Mesenchymal stem cell (in vitro differentiated cells and primary cell): ENCODE data around the gene SLF1.
A peak's percentile ranks its signal among the peaks of the same experiment; 100 is the strongest.

Source experiments
- DNase-seq: peaks from one replicate; pipeline ENCODE4 v3.0.0-alpha.2; 2013
- H2AFZ ChIP-seq: one replicate; pipeline ENCODE4 v1.6.1; 2013; ENCODE audit warnings: low read depth, mild to moderate bottlenecking, control low read depth, inconsistent platforms, low read length, moderate library complexity
- H2AK5ac ChIP-seq: 2 replicates; pipeline ENCODE4 v1.6.1; 2013; ENCODE audit warnings: low read length, moderate library complexity, mild to moderate bottlenecking, inconsistent platforms; ENCODE audit not compliant: severe bottlenecking
- H2BK120ac ChIP-seq: one replicate; pipeline ENCODE4 v1.6.1; 2013; ENCODE audit warnings: low read depth, mild to moderate bottlenecking, inconsistent platforms, low read length, moderate library complexity
- H2BK12ac ChIP-seq, 2 experiments: one replicate each; pipeline ENCODE4 v1.6.1; 2013; ENCODE audit warnings: inconsistent platforms in 2 of 2, low read length in 2 of 2, mild to moderate bottlenecking in 2 of 2, moderate library complexity in 2 of 2, control low read depth in 1 of 2
- H2BK15ac ChIP-seq: one replicate; pipeline ENCODE4 v1.6.1; 2013; ENCODE audit warnings: mild to moderate bottlenecking, low read depth, inconsistent platforms; ENCODE audit not compliant: poor library complexity, severe bottlenecking
- H2BK5ac ChIP-seq: 2 replicates; pipeline ENCODE4 v1.6.1; 2013; ENCODE audit warnings: low read depth, mild to moderate bottlenecking, low read length, control low read depth, inconsistent platforms; ENCODE audit not compliant: poor library complexity, severe bottlenecking
- H3K14ac ChIP-seq, 2 experiments: one replicate each; pipeline ENCODE4 v1.6.1; 2013; ENCODE audit warnings: inconsistent platforms in 2 of 2, low read length in 2 of 2, control low read depth in 1 of 2, mild to moderate bottlenecking in 1 of 2, moderate library complexity in 1 of 2
- H3K18ac ChIP-seq, 2 experiments: one replicate each; pipeline ENCODE4 v1.6.1; 2013; ENCODE audit warnings: inconsistent platforms in 2 of 2, low read length in 2 of 2, control low read depth in 1 of 2, low read depth in 1 of 2, mild to moderate bottlenecking in 1 of 2
- H3K23ac ChIP-seq, 2 experiments: one replicate each; pipeline ENCODE4 v1.6.1; 2013; ENCODE audit warnings: inconsistent platforms in 2 of 2, low read length in 2 of 2, mild to moderate bottlenecking in 2 of 2, moderate library complexity in 2 of 2, control low read depth in 1 of 2
- H3K27ac ChIP-seq: 2 replicates; pipeline ENCODE4 v1.5.1; 2013; ENCODE audit warnings: mild to moderate bottlenecking, moderate library complexity, low read length, control low read depth, inconsistent platforms; ENCODE audit not compliant: poor library complexity, severe bottlenecking
- H3K27me3 ChIP-seq, 2 experiments: 2 replicates each; pipeline versions ENCODE4 v1.6.1 to v1.7.0; 2013; ENCODE audit warnings: low read length in 2 of 2, mild to moderate bottlenecking in 2 of 2, moderate library complexity in 2 of 2, control low read depth in 1 of 2, inconsistent platforms in 1 of 2; ENCODE audit not compliant: control insufficient read depth in 1 of 2, insufficient read depth in 1 of 2
- H3K36me3 ChIP-seq, 2 experiments: 2 replicates each; pipeline versions ENCODE4 v1.6.1 to v1.7.0; 2013; ENCODE audit warnings: low read length in 2 of 2, control low read depth in 1 of 2, inconsistent platforms in 1 of 2, low read depth in 1 of 2, mild to moderate bottlenecking in 1 of 2; ENCODE audit not compliant: insufficient read depth in 2 of 2, control insufficient read depth in 1 of 2
- H3K4ac ChIP-seq, 2 experiments: one replicate each; pipeline ENCODE4 v1.6.1; 2013; ENCODE audit warnings: inconsistent platforms in 2 of 2, low read length in 2 of 2, mild to moderate bottlenecking in 2 of 2, moderate library complexity in 2 of 2, control low read depth in 1 of 2, low read depth in 1 of 2
- H3K4me1 ChIP-seq: 2 replicates; pipeline ENCODE4 v1.6.1; 2013; ENCODE audit warnings: low read depth, low read length, control low read depth; ENCODE audit not compliant: control insufficient read depth, insufficient read depth
- H3K4me2 ChIP-seq: 2 replicates; pipeline ENCODE4 v1.6.1; 2013; ENCODE audit warnings: low read length, mild to moderate bottlenecking, inconsistent platforms; ENCODE audit not compliant: poor library complexity, severe bottlenecking
- H3K4me3 ChIP-seq, 2 experiments: 2 replicates each; pipeline versions ENCODE4 v1.5.1 to v1.7.0; 2013; ENCODE audit warnings: low read length in 2 of 2, mild to moderate bottlenecking in 2 of 2, control low read depth in 1 of 2, low read depth in 1 of 2; ENCODE audit not compliant: insufficient read depth in 1 of 2
- H3K79me1 ChIP-seq: replicated peaks from 2 replicates; pipeline ENCODE4 v1.6.1; 2013; ENCODE audit warnings: mild to moderate bottlenecking, control low read depth, low read length, inconsistent platforms; ENCODE audit not compliant: poor library complexity, severe bottlenecking
- H3K9ac ChIP-seq: 2 replicates; pipeline ENCODE4 v1.7.0; 2013; ENCODE audit warnings: mild to moderate bottlenecking, low read length, moderate library complexity
- H3K9me3 ChIP-seq: 2 replicates; pipeline ENCODE4 v1.7.0; 2013; ENCODE audit warnings: mild to moderate bottlenecking, low read length; ENCODE audit not compliant: control insufficient read depth
- H4K8ac ChIP-seq: one replicate; pipeline ENCODE4 v1.6.1; 2013; ENCODE audit warnings: inconsistent platforms, mild to moderate bottlenecking, low read length, moderate library complexity
- H4K91ac ChIP-seq: one replicate; pipeline ENCODE4 v1.6.1; 2013; ENCODE audit warnings: mild to moderate bottlenecking, low read length, inconsistent platforms
- WGBS: methylation state at CpG from one replicate; pipeline ENCODE4 v1.1.7; 2013; ENCODE audit warnings: mixed read lengths; 5-methylcytosine and 5-hydroxymethylcytosine counted together

SLF1 gene

GRCh38 chr5:94682814-94683520 lies 64.5 kb downstream of the SLF1 start:
- Histone ChIP-seq H2AFZ (no peak overlapping the region), H4K91ac (no peak overlapping the region), H3K14ac (no peak overlapping the region), H4K8ac (no peak overlapping the region), H3K9ac (no peak overlapping the region), H3K27me3 (no peaks in the 10 kb centered on the region), H3K36me3 (peaks cover 0 to 7% of the 10 kb centered on the region in 2 experiments), H3K4me2 (no peak overlapping the region), H3K23ac (no peak overlapping the region), H2BK15ac (no peak overlapping the region), H2BK5ac (no peak overlapping the region), H3K18ac (no peak overlapping the region), H3K4ac (no peak overlapping the region), H2BK12ac (no peak overlapping the region), H3K27ac (no peak overlapping the region), H2BK120ac (no peak overlapping the region), H2AK5ac (no peak overlapping the region), H3K4me1 (peaks cover 1% of the 10 kb centered on the region), H3K4me3 (no peak overlapping the region), H3K79me1 (peaks cover 1% of the 10 kb centered on the region), H3K9me3 (no peaks in the 10 kb centered on the region)
- 87% methylated on average over 2 of the region's 5 CpGs for WGBS
- peak; percentile 11 for DNase-seq

GRCh38 chr5:94689908-94690307 lies 71.4 kb downstream of the SLF1 start:
- DNase-seq = no peak
- no peak overlapping the region for H3K14ac ChIP-seq
- no peak overlapping the region for H3K23ac ChIP-seq
- H2BK120ac ChIP-seq = no peak overlapping the region
- H3K9me3 ChIP-seq = no peaks in the 10 kb centered on the region
- H3K36me3 ChIP-seq = peaks cover 4 to 7% of the 10 kb centered on the region in 2 experiments
- no peak overlapping the region for H2BK15ac ChIP-seq
- peaks cover 2% of the 10 kb centered on the region for H3K4me1 ChIP-seq
- no peak overlapping the region for H3K9ac ChIP-seq
- H3K4me3 ChIP-seq = no peak overlapping the region
- H3K4me2 ChIP-seq = no peak overlapping the region
- no peak overlapping the region for H2AFZ ChIP-seq
- H3K27me3 ChIP-seq = no peaks in the 10 kb centered on the region
- H3K79me1 ChIP-seq = peaks cover 1% of the 10 kb centered on the region
- no peak overlapping the region for H3K27ac ChIP-seq
- H2AK5ac ChIP-seq = no peak overlapping the region
- no peak overlapping the region for H3K18ac ChIP-seq
- no peak overlapping the region for H4K8ac ChIP-seq
- no peak overlapping the region for H2BK5ac ChIP-seq
- no peak overlapping the region for H4K91ac ChIP-seq
- H2BK12ac ChIP-seq = no peak overlapping the region
- H3K4ac ChIP-seq = no peak overlapping the region

GRCh38 chr5:94690778-94691177 lies 72.3 kb downstream of the SLF1 start:
- DNase-seq = peak; percentile 59
- H2BK120ac ChIP-seq = no peak overlapping the region
- H3K79me1 ChIP-seq = peaks cover 1% of the 10 kb centered on the region
- no peak overlapping the region for H3K14ac ChIP-seq
- H2BK15ac ChIP-seq = no peak overlapping the region
- H3K23ac ChIP-seq = no peak overlapping the region
- no peaks in the 10 kb centered on the region for H3K9me3 ChIP-seq
- H3K4me1 ChIP-seq = peaks cover 2% of the 10 kb centered on the region
- H3K4me3 ChIP-seq = no peak overlapping the region
- no peak overlapping the region for H2AK5ac ChIP-seq
- peaks cover 4 to 7% of the 10 kb centered on the region in 2 experiments for H3K36me3 ChIP-seq
- no peak overlapping the region for H2BK12ac ChIP-seq
- H3K9ac ChIP-seq = no peak overlapping the region
- H4K91ac ChIP-seq = no peak overlapping the region
- H3K18ac ChIP-seq = no peak overlapping the region
- H3K27me3 ChIP-seq = no peaks in the 10 kb centered on the region
- no peak overlapping the region for H2BK5ac ChIP-seq
- no peak overlapping the region for H3K4ac ChIP-seq
- no peak overlapping the region for H4K8ac ChIP-seq
- H3K27ac ChIP-seq = no peak overlapping the region
- no peak overlapping the region for H2AFZ ChIP-seq
- H3K4me2 ChIP-seq = no peak overlapping the region
- WGBS = 100% methylated on average over 1 of the region's 2 CpGs

GRCh38 chr5:94691291-94691690 lies 72.8 kb downstream of the SLF1 start:
- H2AFZ ChIP-seq = no peak overlapping the region
- peaks cover 4 to 7% of the 10 kb centered on the region in 2 experiments for H3K36me3 ChIP-seq
- H2BK5ac ChIP-seq = no peak overlapping the region
- no peak overlapping the region for H3K23ac ChIP-seq
- H4K8ac ChIP-seq = no peak overlapping the region
- H3K4me3 ChIP-seq = no peak overlapping the region
- no peak overlapping the region for H3K4ac ChIP-seq
- peak overlapping the region; percentile 66 for H3K9ac ChIP-seq
- H3K4me2 ChIP-seq = no peak overlapping the region
- H3K14ac ChIP-seq = no peak overlapping the region
- no peak overlapping the region for H4K91ac ChIP-seq
- no CpG with 5 or more reads among the region's 1 CpG for WGBS
- no peak overlapping the region for H3K27ac ChIP-seq
- H2BK15ac ChIP-seq = no peak overlapping the region
- no peaks in the 10 kb centered on the region for H3K27me3 ChIP-seq
- no peak overlapping the region for H2BK120ac ChIP-seq
- no peak overlapping the region for H2AK5ac ChIP-seq
- peaks cover 2% of the 10 kb centered on the region for H3K4me1 ChIP-seq
- H3K18ac ChIP-seq = no peak overlapping the region
- H2BK12ac ChIP-seq = no peak overlapping the region
- peaks cover 1% of the 10 kb centered on the region for H3K79me1 ChIP-seq
- no peak for DNase-seq
- H3K9me3 ChIP-seq = no peaks in the 10 kb centered on the region
